ENCODE measurements around the gene RYR3. TPM values are rescaled to one million over a fixed set of nuclear protein-coding genes. Genes with fewer than 3 reads are reported as not detected.

RYR3 gene
- total RNA-seq, 4 donors from 2014 or later = 0.38 to 1.8 (median 1.2) TPM

DNA sequence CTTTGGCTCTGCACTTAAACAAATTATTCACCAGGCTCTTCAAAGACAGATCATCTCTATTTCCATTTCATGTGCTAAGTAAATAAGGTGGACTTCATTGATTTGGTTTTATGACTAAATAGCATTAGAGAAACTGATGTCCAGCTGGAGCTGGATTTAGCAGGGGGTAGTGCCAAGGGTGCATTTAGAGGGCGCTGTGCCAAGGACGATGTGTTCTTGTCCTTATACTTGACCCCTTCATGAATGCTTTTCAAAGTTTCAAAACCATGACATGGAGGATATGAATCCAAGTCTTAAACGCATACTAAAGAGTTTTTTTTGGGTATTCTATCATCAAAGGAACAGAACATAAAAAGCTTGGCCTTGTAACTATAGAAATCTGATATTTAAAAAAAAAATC lies 233.2 kb downstream of the RYR3 start:
- H3K4me3 ChIP-seq (ENCODE audit: low read depth, poor library complexity, severe bottlenecking) = no peak overlapping the region
- 75 to 83% methylated on average over 3 of the region's 3 CpGs for WGBS, 2 donors
- DNase-seq (ENCODE audit: low spot score in 2 of 2) = no peak
- intact Hi-C loops (cut with DNase I; ENCODE audit: low total_unique reads) = no loop called here
- TF ChIP-seq, protein P1, sequence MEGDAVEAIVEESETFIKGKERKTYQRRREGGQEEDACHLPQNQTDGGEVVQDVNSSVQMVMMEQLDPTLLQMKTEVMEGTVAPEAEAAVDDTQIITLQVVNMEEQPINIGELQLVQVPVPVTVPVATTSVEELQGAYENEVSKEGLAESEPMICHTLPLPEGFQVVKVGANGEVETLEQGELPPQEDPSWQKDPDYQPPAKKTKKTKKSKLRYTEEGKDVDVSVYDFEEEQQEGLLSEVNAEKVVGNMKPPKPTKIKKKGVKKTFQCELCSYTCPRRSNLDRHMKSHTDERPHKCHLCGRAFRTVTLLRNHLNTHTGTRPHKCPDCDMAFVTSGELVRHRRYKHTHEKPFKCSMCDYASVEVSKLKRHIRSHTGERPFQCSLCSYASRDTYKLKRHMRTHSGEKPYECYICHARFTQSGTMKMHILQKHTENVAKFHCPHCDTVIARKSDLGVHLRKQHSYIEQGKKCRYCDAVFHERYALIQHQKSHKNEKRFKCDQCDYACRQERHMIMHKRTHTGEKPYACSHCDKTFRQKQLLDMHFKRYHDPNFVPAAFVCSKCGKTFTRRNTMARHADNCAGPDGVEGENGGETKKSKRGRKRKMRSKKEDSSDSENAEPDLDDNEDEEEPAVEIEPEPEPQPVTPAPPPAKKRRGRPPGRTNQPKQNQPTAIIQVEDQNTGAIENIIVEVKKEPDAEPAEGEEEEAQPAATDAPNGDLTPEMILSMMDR (IDR thresholded peaks at IDR 0.05) = no peak
- TF ChIP-seq POLR2A (IDR thresholded peaks at IDR 0.05) = no peak

DNA sequence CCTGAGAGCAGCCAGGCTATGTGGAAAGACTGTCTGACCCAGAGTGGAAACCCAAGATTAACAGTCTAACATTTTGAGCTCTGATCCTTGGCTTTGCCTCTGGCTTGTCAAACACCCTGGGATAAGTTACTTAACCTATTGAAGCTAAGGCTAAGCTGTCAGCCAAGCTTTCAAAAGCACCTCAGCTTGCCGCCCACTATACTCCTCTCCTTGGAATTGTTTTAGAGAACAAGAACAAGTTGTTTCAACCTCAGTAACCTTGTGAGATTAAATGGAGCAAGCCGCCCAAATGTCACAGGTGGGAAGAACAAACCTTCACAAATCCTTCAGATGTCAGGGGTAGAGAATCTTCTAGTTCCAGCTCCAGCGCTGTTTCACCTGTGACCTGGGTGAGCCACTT lies 235.1 kb downstream of the RYR3 start:
- intact Hi-C loops (cut with DNase I; ENCODE audit: low total_unique reads) = no loop called here
- no peak overlapping the region for H3K4me3 ChIP-seq (ENCODE audit: low read depth, poor library complexity, severe bottlenecking)
- WGBS, 2 donors = 91 to 98% methylated on average over 3 of the region's 3 CpGs
- TF ChIP-seq POLR2A (IDR thresholded peaks at IDR 0.05) = no peak
- TF ChIP-seq, protein P1 (IDR thresholded peaks at IDR 0.05) = no peak
- no peak for DNase-seq (ENCODE audit: low spot score in 2 of 2)

DNA sequence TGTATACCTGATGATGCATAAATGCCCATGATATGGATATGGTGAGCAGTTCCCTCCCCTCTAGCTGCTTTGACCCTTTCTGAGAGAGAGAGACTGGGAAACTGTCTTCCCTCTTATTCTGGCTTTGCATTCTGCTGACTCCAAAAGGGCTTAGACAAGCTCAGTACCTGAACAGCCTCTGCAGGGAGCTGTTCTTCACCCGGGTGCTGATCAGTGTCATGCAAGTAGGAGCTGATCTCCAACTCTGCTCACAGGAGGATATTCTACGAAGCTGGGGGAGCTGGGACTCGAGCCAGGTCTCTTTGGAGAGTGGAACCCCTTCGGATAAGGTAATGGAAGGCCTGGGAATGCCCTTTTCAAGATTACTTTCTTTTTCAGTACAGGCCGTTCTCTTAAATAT lies 237.1 kb downstream of the RYR3 start:
- 20 to 29% methylated on average over 5 of the region's 5 CpGs for WGBS, 2 donors
- no peak for DNase-seq (ENCODE audit: low spot score in 2 of 2)
- no peak for TF ChIP-seq POLR2A (IDR thresholded peaks at IDR 0.05)
- TF ChIP-seq, protein P1 (IDR thresholded peaks at IDR 0.05) = no peak
- H3K4me3 ChIP-seq (ENCODE audit: low read depth, poor library complexity, severe bottlenecking) = no peak overlapping the region
- intact Hi-C loops (cut with DNase I; ENCODE audit: low total_unique reads) = no loop called here

DNA sequence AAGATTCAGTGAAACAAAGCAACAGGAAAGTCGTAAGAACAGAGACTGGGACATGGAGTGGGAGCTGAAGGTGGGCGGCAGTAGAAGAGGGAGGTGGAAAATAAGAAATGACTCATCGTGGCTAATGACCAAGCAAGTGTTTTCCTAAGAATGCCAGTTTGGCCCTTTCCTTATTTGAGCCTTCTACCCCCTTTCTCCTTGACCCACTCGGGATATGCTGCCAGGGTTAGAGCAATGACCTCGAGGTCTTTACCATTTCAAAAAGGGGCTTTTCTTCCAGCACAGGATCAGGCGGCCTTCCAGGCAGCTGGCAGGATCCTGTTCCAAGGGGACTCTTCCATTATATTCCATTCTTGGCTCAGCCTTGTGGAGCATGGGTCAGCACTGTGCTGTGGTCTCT lies 241.1 kb downstream of the RYR3 start:
- H3K4me3 ChIP-seq (ENCODE audit: low read depth, poor library complexity, severe bottlenecking) = no peak overlapping the region
- no peak for DNase-seq (ENCODE audit: low spot score in 2 of 2)
- TF ChIP-seq POLR2A (IDR thresholded peaks at IDR 0.05) = no peak
- TF ChIP-seq, protein P1 (IDR thresholded peaks at IDR 0.05) = no peak
- intact Hi-C loops (cut with DNase I; ENCODE audit: low total_unique reads) = no loop called here
- WGBS, 2 donors = 47 to 72% methylated on average over 6 of the region's 6 CpGs

DNA sequence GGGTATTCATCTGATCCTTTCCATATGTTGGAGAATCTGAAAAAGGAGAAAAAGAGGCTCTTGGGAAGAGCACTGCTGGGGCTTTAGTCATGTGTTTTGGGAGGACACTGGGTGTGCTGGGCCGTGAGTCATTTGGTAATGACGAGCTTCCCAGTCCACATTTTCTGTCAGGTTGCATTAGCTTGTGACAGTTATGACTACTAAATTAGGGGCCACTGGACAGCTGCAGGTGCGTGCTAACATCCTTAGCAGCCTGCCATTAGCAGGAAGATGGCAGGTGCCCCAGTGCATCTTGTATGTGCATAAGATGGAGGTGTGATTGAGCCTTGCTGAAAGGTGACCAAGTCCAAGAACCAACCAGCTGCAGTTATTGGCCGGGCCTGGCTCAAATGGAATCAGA lies 242.4 kb downstream of the RYR3 start:
- TF ChIP-seq, protein P1 (IDR thresholded peaks at IDR 0.05) = no peak
- no peak for TF ChIP-seq POLR2A (IDR thresholded peaks at IDR 0.05)
- H3K4me3 ChIP-seq (ENCODE audit: low read depth, poor library complexity, severe bottlenecking) = no peak overlapping the region
- intact Hi-C loops (cut with DNase I; ENCODE audit: low total_unique reads) = no loop called here
- WGBS, 2 donors = 80 to 85% methylated on average over 4 of the region's 4 CpGs
- DNase-seq (ENCODE audit: low spot score in 2 of 2) = no peak

DNA sequence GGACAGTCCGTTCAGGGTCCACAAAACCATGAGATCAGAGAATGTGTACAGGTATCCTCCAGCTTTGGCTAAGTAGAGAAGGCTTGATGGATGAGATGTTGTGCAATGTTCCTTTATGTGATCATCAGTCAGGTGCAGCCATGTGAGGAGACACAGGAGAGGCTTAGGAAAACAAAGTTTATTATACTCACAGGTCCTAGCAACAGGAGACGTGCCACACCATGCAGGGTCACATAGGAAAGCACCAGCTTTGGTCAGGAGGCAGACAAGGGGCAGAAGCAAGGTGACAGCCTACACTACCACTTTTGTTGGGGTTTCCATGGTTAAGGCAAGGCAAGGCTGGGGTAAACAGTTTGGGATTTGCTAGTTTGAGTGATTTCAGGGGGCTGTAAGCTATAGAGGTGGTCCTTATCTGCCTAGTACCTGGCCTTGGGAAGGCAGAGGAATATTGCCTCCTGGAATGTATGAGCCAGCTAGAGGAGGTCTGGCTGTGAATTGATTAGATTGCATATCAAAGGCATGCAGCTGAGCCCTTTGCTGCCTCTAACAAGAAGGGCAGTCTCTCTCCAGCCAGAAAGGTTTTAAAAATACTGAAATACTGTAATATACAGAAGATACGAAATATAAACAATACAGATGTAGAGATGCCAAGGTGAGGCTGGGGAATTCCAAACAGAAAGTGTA lies 248.6 kb downstream of the RYR3 start:
- no peak overlapping the region for H3K4me3 ChIP-seq (ENCODE audit: low read depth, poor library complexity, severe bottlenecking)
- intact Hi-C loops (cut with DNase I; ENCODE audit: low total_unique reads) = no loop called here
- TF ChIP-seq, protein P1 (IDR thresholded peaks at IDR 0.05) = no peak
- TF ChIP-seq POLR2A (IDR thresholded peaks at IDR 0.05) = no peak
- no peak for DNase-seq (ENCODE audit: low spot score in 2 of 2)
- WGBS, 2 donors = 42 to 52% methylated on average over 3 of the region's 3 CpGs

Measured in lower leg skin (tissue), 4 donors.